HepG2 (cell line): ENCODE data around the gene ARFGEF2. TPM values are rescaled to one million over a fixed set of nuclear protein-coding genes. Genes with fewer than 3 reads are reported as not detected.

Experiments used
- FUBP1 ChIP-seq: sonication (generic); formaldehyde crosslinking; IDR thresholded peaks from 2 replicates; pipeline ENCODE4 v1.5.1; 2020; ENCODE audit warnings: missing genetic modification reagents, mild to moderate bottlenecking, borderline replicate concordance
- GMEB1 ChIP-seq: sonication (generic); formaldehyde crosslinking; IDR thresholded peaks from 2 replicates; pipeline ENCODE4 v1.5.1; 2020; ENCODE audit warnings: missing genetic modification reagents, mild to moderate bottlenecking, borderline replicate concordance
- KDM3A ChIP-seq: IDR thresholded peaks from 2 replicates; pipeline ENCODE4 v1.6.1; 2018; ENCODE audit warnings: low read depth, missing compliant biosample characterization
- PHF8 ChIP-seq: sonication (generic); formaldehyde crosslinking; IDR thresholded peaks from 2 replicates; pipeline ENCODE4 v1.5.0; 2020; ENCODE audit warnings: missing genetic modification reagents
- RAD21 ChIP-seq: fragments of 450-650 bp; formaldehyde crosslinking; IDR thresholded peaks from 2 replicates; pipeline ENCODE4 v1.5.0; 2020; ENCODE audit warnings: mild to moderate bottlenecking
- SNAPC4 ChIP-seq: sonication (generic); formaldehyde crosslinking; IDR thresholded peaks from 2 replicates; pipeline ENCODE4 v1.4.0; 2020; ENCODE audit warnings: mild to moderate bottlenecking, missing genetic modification reagents
- SP1 ChIP-seq, 2 experiments: fragments of 450-650 bp in 1 of 2; sonication (generic) in 1 of 2; formaldehyde crosslinking in 1 of 2; IDR thresholded peaks; 2 replicates each; pipeline versions ENCODE4 v1.4.0 to v1.6.1; 2016 to 2020; ENCODE audit warnings: missing genetic modification reagents in 1 of 2
- ZEB1 ChIP-seq: IDR thresholded peaks from 2 replicates; pipeline ENCODE4 v1.6.1; 2012; ENCODE audit warnings: mild to moderate bottlenecking, low read depth, inconsistent platforms; ENCODE audit not compliant: insufficient replicate concordance
- polyA plus RNA-seq, 8 experiments: library from polyadenylated mRNA; depleted of rRNA in 3 of 8; stranded (reverse) in 7 of 8; unstranded in 1 of 8; fragments of >200 nt; fragmentation: Illumina TruSeq in 4 of 8; extraction: Trizol in 4 of 8; gene quantifications; 2 replicates each; pipeline versions ENCODE4 v1.2.1 to v1.2.3, GENCODE V29; 2011 to 2016; ENCODE audit warnings: low read depth in 4 of 8, missing spikeins in 1 of 8, mixed read lengths in 1 of 8; ENCODE audit not compliant: insufficient read depth in 1 of 8
- total RNA-seq, 5 experiments: library from RNA; depleted of rRNA; stranded (reverse); fragments of >200 nt; fragmentation: Illumina TruSeq; extraction: Trizol; gene quantifications; 2 replicates each; pipeline ENCODE4 v1.2.3, GENCODE V29; 2016; ENCODE audit warnings: low read depth in 1 of 5
- TF ChIP-seq, protein P1 (sequence below): sonication (generic); formaldehyde crosslinking; IDR thresholded peaks from 2 replicates; pipeline ENCODE4 v1.5.0; 2020; ENCODE audit warnings: mild to moderate bottlenecking, missing genetic modification reagents, borderline replicate concordance

Gene ARFGEF2
- total and polyA plus RNA-seq, 2 of the 13 experiments (the other 11 are each of a cell fraction or from before 2014, with no cell fraction given): 44.0 to 60.8 TPM

GRCh38 chr20:48921883-48922820, 641 bp downstream of the ARFGEF2 start (continued):
- TF ChIP-seq, protein P1, sequence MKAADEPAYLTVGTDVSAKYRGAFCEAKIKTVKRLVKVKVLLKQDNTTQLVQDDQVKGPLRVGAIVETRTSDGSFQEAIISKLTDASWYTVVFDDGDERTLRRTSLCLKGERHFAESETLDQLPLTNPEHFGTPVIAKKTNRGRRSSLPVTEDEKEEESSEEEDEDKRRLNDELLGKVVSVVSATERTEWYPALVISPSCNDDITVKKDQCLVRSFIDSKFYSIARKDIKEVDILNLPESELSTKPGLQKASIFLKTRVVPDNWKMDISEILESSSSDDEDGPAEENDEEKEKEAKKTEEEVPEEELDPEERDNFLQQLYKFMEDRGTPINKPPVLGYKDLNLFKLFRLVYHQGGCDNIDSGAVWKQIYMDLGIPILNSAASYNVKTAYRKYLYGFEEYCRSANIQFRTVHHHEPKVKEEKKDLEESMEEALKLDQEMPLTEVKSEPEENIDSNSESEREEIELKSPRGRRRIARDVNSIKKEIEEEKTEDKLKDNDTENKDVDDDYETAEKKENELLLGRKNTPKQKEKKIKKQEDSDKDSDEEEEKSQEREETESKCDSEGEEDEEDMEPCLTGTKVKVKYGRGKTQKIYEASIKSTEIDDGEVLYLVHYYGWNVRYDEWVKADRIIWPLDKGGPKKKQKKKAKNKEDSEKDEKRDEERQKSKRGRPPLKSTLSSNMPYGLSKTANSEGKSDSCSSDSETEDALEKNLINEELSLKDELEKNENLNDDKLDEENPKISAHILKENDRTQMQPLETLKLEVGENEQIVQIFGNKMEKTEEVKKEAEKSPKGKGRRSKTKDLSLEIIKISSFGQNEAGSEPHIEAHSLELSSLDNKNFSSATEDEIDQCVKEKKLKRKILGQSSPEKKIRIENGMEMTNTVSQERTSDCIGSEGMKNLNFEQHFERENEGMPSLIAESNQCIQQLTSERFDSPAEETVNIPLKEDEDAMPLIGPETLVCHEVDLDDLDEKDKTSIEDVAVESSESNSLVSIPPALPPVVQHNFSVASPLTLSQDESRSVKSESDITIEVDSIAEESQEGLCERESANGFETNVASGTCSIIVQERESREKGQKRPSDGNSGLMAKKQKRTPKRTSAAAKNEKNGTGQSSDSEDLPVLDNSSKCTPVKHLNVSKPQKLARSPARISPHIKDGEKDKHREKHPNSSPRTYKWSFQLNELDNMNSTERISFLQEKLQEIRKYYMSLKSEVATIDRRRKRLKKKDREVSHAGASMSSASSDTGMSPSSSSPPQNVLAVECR (CRISPR knock-in tag): peak; percentile 76; the same call in 1 of the 2 replicates
- no peak for TF ChIP-seq SNAPC4 (CRISPR knock-in tag)
- TF ChIP-seq KDM3A (CRISPR knock-in tag): 0 out of 2 replicates have a peak, but pooled peaks have one; percentile 18
- TF ChIP-seq PHF8: peak; percentile 93
- peak; percentile 80 for TF ChIP-seq ZEB1
- 0 out of 2 replicates have a peak, but pooled peaks have one; percentile 72 for TF ChIP-seq FUBP1 (CRISPR knock-in tag)
- TF ChIP-seq RAD21 (CRISPR knock-in tag): 0 out of 2 replicates have a peak, but pooled peaks have one; percentile 6
- peak; percentile 74; the same call in 1 of the 2 replicates for TF ChIP-seq GMEB1
- TF ChIP-seq SP1 (IDR thresholded peaks at IDR 0.05): no peak
- TF ChIP-seq SP1 (CRISPR knock-in tag; IDR thresholded peaks at IDR 0.05): no peak; the same call in 1 of the 2 replicates
